ENCODE data around the gene TUG1.

The TUG1 gene

DNA sequence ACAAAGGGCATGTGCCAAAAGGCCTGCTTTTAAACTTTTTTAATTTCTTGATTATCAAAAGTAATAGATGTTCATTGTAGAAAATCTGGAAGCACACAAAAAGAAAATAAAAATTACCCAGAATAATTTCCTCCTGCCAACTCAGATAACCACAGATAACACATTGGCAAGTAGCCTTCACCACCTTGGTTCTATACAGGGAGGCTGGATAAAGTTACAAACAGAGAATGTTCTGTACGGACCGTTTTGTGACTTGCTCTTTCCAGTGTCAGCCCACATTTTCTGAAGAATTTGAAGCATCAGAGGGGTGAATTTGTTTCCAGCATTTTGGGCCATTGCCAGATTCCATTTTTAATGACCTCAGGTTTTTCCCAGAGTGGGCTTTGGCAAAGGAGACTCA lies 23.5 kb downstream of the TUG1 start:
- H3K9me3 Mint-ChIP-seq = peaks cover 6 to 11% of the 10 kb centered on the region in 2 donors
- no peaks in the 10 kb centered on the region for H3K4me1 Mint-ChIP-seq (ENCODE audit: low read depth in 2 of 2)
- ATAC-seq (replicated peaks) (no peak), DNase-seq (no peak)
- no peak overlapping the region for H3K27ac Mint-ChIP-seq
- H3K4me3 Mint-ChIP-seq = no peak overlapping the region
- H3K36me3 Mint-ChIP-seq (ENCODE audit: insufficient read depth) = no peaks in the 10 kb centered on the region
- peaks cover 11 to 21% of the 10 kb centered on the region in 2 donors for H3K27me3 Mint-ChIP-seq

DNA sequence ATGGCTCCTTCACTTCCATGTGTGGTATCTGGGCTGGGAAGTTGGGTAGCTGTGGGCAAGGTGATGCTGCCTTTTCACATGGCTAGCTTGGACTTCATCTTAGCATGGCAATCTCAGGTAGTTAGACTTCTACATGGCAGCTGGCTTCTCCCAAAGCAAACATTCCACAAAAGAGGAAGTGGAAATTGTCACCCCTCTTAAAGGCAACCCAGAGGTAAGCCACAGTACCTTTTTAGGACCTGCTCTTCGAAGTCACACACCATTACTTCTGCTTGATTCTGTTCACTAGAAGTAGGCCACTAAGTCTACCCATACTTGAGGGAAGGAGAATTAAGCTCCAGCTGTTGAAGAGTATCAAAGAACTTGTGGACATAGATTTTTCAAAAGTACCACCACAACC lies 25.9 kb downstream of the TUG1 start:
- H3K36me3 Mint-ChIP-seq (ENCODE audit: insufficient read depth) = no peaks in the 10 kb centered on the region
- H3K27ac Mint-ChIP-seq = no peak overlapping the region
- H3K9me3 Mint-ChIP-seq = peaks cover 0 to 5% of the 10 kb centered on the region in 2 donors
- H3K27me3 Mint-ChIP-seq = peaks cover 11 to 21% of the 10 kb centered on the region in 2 donors
- no peaks in the 10 kb centered on the region for H3K4me1 Mint-ChIP-seq (ENCODE audit: low read depth in 2 of 2)
- no peak overlapping the region for H3K4me3 Mint-ChIP-seq
- ATAC-seq (replicated peaks) (no peak), DNase-seq (no peak)

GRCh38 chr22:30996462-30996861 lies 27.4 kb downstream of the TUG1 start:
- no peak overlapping the region for H3K4me3 Mint-ChIP-seq
- H3K9me3 Mint-ChIP-seq = no peaks in the 10 kb centered on the region
- ATAC-seq (replicated peaks) (no peak), DNase-seq (no peak)
- H3K4me1 Mint-ChIP-seq (ENCODE audit: low read depth in 2 of 2) = no peaks in the 10 kb centered on the region
- peaks cover 3% of the 10 kb centered on the region for H3K36me3 Mint-ChIP-seq (ENCODE audit: insufficient read depth)
- H3K27me3 Mint-ChIP-seq = peaks cover 11 to 16% of the 10 kb centered on the region in 2 donors
- no peak overlapping the region for H3K27ac Mint-ChIP-seq

DNA sequence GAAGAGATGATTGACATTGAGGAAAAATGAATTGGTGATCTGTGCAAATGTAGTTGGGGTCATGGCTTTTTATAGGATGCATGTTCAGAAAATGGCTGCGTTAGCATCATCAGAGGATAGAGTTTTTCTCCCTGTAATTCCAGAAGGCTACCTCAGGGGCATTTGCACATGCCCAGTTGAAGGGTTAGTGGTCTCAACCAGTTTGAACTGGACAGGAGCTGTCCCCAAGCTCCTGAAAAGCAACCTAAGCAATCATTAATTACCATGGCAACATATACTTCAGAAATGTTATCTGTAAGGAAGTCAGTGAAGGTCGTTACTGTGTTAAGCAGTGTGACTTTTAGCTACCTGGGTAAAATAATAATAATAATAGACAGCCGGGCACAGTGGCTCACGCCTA lies 29.3 kb downstream of the TUG1 start:
- H3K4me3 Mint-ChIP-seq = no peak overlapping the region
- H3K4me1 Mint-ChIP-seq (ENCODE audit: low read depth in 2 of 2) = no peaks in the 10 kb centered on the region
- H3K36me3 Mint-ChIP-seq (ENCODE audit: insufficient read depth) = peaks cover 3% of the 10 kb centered on the region
- no peak overlapping the region for H3K27ac Mint-ChIP-seq
- ATAC-seq (replicated peaks) = no peak
- DNase-seq = no peak
- peaks cover 26 to 28% of the 10 kb centered on the region in 2 donors for H3K27me3 Mint-ChIP-seq
- H3K9me3 Mint-ChIP-seq = no peaks in the 10 kb centered on the region

DNA sequence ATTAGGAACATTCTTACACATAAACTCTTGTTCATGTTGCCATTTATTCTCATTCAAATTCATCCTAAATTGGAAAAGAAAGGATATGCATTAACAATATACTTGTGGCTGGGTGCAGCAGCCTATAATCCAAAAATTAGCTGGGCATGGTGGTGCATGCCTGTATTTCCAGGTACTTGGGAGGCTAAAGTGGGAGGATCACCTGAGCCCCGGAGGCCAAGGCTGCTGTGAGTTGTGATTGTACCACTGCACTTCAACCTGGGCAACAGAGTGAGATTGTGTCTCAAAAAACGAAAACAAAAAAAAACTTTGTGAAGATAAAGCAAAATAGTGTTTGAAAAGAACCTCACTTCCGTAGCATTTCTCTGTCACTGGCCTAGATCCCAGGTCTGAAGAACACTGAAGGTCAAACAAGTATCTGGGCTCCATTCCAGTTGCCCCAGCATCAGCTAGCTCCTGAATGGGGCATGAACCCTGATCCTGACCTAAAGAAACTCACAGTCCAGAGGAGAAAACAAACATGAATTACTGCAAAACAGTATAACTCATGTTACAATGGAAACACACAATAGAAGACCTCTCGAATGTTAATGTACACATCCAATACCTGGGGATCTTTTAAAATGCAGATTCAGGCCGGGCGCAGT lies 32.2 kb downstream of the TUG1 start:
- Mint-ChIP-seq H3K36me3 (ENCODE audit: insufficient read depth) (peaks cover 3% of the 10 kb centered on the region), H3K9me3 (no peaks in the 10 kb centered on the region), H3K4me1 (ENCODE audit: low read depth in 2 of 2) (no peaks in the 10 kb centered on the region), H3K4me3 (no peak overlapping the region), H3K27me3 (peaks cover 15 to 18% of the 10 kb centered on the region in 2 donors), H3K27ac (no peak overlapping the region)
- no peak for ATAC-seq (replicated peaks)
- no peak for DNase-seq

DNA sequence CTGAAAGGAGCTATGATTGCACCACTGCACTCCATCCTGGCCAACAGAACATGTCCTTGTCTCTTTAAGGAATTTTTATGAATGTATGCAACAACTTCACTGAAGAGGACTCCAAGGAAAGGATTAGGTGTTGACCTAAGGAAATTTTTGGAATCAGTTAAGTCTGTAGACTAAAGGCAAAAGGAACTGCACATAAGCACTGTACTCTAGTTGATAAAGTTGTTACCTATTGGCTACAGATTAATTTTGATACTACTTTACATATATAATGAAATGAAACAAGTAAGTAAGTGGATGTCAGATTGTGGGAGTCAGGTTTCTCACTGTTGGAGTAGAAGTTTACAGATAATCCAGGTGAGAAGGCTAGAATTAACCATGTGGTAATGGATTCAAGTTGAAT lies 36.5 kb downstream of the TUG1 start:
- DNase-seq (no peak), ATAC-seq (replicated peaks) (no peak)
- no peaks in the 10 kb centered on the region for H3K9me3 Mint-ChIP-seq
- H3K36me3 Mint-ChIP-seq (ENCODE audit: insufficient read depth) = no peaks in the 10 kb centered on the region
- H3K27me3 Mint-ChIP-seq = peaks cover 15 to 18% of the 10 kb centered on the region in 2 donors
- no peak overlapping the region for H3K27ac Mint-ChIP-seq
- no peaks in the 10 kb centered on the region for H3K4me1 Mint-ChIP-seq (ENCODE audit: low read depth in 2 of 2)
- H3K4me3 Mint-ChIP-seq = no peak overlapping the region

GRCh38 chr22:31019191-31019930 lies 50.3 kb downstream of the TUG1 start:
- no peak for DNase-seq
- Mint-ChIP-seq H3K27me3 (peaks cover 3 to 7% of the 10 kb centered on the region in 2 donors), H3K9me3 (no peaks in the 10 kb centered on the region), H3K27ac (no peak overlapping the region), H3K4me3 (no peak overlapping the region), H3K36me3 (ENCODE audit: insufficient read depth) (no peaks in the 10 kb centered on the region), H3K4me1 (ENCODE audit: low read depth in 2 of 2) (no peaks in the 10 kb centered on the region)
- no peak for ATAC-seq (replicated peaks)

- Mint-ChIP-seq H3K27me3 (no peaks in the 10 kb centered on the region), H3K4me3 (no peak overlapping the region), H3K9me3 (no peaks in the 10 kb centered on the region), H3K36me3 (ENCODE audit: insufficient read depth) (no peaks in the 10 kb centered on the region), H3K27ac (no peak overlapping the region), H3K4me1 (ENCODE audit: low read depth in 2 of 2) (no peaks in the 10 kb centered on the region)
- DNase-seq (no peak), ATAC-seq (replicated peaks) (no peak)
Observed at GRCh38 chr22:31020334-31020733, 51.3 kb downstream of the TUG1 start.

- Mint-ChIP-seq H3K4me3 (no peak overlapping the region), H3K4me1 (ENCODE audit: low read depth in 2 of 2) (no peaks in the 10 kb centered on the region), H3K9me3 (no peaks in the 10 kb centered on the region), H3K36me3 (ENCODE audit: insufficient read depth) (no peaks in the 10 kb centered on the region), H3K27me3 (no peaks in the 10 kb centered on the region), H3K27ac (no peak overlapping the region)
- DNase-seq (no peak), ATAC-seq (replicated peaks) (no peak)
Observed at GRCh38 chr22:31022516-31022915, 53.5 kb downstream of the TUG1 start.
